ENCODE measurements around the gene TATDN3. TPM values are rescaled to one million over a fixed set of nuclear protein-coding genes. Genes with fewer than 3 reads are reported as not detected.
"Not testable (repeated sequence)": the region's sequence is repeated elsewhere in the genome, so short reads cannot be mapped to it uniquely, and the experiment has no call there.

TATDN3 gene
- 10.9 and 12.7 TPM in 2 replicates for total RNA-seq

GRCh38 chr1:212791676-212792395 lies at the start of gene TATDN3, which contains the start of gene NSL1:
TATDN3 (plus strand) TSS chr1:212791894; CDS start chr1:212791922, 28 bp downstream.
NSL1 (minus strand) TSS chr1:212791777; CDS start chr1:212791763, 14 bp downstream.
- DNase-seq (ENCODE audit: low read depth, low spot score): peak; percentile 71

DNA sequence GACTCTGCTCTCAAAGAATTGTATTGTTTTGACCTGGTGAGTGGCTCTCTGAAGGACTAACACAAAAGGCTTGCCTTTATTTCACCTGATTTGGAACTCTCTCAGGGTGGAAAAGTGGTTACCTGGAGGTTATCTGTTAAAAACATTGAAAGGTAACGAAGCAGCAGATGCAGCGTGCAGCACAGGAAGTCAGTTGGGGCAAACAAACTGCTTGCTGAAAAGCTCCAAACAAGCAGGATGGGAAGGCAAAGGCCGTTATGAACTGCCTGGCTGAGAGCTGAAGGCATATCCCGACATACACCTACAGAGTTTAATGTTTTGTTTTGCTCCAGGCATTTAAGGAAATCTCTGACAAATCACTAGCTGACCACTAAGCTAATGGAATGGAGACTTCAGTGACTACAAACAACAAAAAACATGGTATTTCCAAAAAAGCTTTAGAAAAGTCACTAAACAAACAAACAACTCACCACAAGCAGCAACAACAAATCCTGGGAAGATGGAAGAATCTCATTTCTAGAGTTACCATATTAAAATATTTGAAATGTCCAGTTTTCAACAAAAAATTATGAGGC lies 47.7 kb upstream of the TATDN3 start:
- DNase-seq (ENCODE audit: low read depth, low spot score): no peak

DNA sequence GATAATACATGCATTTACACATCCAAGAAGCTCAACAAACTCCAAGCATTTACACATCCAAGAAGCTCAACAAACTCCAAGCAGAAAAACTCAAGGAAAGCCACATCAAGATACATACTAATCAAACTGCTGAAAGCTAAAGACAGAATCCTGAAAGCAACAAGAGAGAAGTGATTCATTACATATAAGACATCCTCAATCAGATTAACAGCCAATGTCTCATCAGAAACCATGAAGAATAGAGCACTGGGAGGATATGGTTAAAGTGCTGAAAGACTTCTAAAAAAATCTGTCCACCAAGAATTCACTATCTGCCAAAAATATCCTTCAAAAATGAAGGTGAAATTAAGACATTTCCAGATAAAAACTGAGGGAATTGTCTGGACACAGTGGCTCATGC lies 46.4 kb upstream of the TATDN3 start:
- no peak for DNase-seq (ENCODE audit: low read depth, low spot score)

- DNase-seq (ENCODE audit: low read depth, low spot score): no peak
Observed at GRCh38 chr1:212746546-212746945, 45.1 kb upstream of the TATDN3 start.

- DNase-seq (ENCODE audit: low read depth, low spot score): peak; percentile 22
Observed at GRCh38 chr1:212749821-212750535, 41.7 kb upstream of the TATDN3 start.

DNA sequence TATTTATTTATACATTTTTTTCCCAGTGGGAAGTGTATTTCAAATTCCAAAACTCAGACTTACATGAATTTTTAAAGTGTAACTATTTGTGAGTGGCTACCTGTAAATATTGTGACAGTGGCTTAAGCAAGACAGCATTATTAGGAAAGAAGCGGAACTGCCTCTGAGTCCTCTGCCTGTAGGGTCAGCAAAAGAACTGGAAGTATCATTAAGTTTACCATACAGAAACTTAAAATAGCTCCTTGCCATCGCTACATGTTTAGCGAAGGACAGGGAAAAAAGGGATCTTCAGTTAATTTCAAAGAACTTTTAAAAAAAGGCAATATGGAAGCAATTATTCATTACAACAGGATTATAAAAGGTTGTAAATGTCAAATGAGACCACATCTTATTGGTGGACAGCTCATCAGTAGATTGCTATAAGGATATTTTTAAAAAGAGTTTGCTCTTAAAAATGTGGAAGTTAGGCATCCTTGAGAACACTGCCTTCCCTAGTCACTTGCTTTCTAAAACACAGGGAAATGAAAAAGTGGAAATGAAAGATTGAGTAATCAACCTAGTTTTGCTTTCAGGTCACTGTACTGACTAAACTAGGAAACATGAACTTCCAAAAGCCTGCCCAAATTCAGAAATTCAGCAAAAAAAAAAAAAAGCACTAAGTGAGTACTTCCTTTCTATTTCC lies 39.3 kb upstream of the TATDN3 start:
- DNase-seq (ENCODE audit: low read depth, low spot score): no peak

- no peak for DNase-seq (ENCODE audit: low read depth, low spot score)
Observed at GRCh38 chr1:212752934-212753497, 38.7 kb upstream of the TATDN3 start.

DNA sequence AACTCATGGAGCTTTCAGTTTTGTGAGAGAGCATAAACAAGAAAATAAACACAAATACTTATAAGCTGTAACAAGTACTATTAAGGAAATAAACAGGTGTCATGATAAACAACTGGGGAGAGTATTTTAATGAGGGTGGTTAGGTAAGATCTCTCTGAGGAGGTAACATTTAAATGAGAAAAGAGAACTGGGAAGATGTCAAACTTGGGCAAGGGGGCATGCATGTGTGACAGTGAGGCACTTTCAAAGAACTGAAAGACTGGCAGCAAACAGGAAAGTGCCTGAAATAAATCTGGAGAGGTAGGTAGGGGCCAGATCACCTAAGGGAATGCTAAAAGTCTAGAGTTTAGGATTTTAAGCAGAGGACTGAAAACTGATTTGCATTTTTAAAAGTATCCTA lies 37.9 kb upstream of the TATDN3 start:
- DNase-seq (ENCODE audit: low read depth, low spot score): no peak

DNA sequence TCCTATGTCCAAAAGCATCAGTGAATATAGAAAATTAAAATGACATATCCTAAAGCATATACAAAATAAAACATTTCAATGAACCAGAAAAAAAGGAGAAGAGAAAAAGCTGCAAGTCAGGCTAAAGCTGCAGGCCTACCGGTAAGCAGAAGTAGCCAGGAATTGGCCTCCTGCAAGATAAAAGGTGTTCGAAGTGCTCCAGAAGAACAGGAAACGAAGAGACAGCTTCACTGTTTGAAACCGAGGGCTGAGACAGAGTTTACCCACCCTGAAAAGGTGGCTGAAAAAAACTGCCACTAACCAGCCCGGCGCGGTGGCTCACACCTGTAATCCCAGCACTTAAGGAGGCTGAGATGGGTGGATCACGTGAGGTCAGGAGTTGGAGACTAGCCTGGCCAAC lies 37.5 kb upstream of the TATDN3 start:
- DNase-seq (ENCODE audit: low read depth, low spot score): no peak

- DNase-seq (ENCODE audit: low read depth, low spot score): no peak
Observed at GRCh38 chr1:212754680-212755079, 37.0 kb upstream of the TATDN3 start.

DNA sequence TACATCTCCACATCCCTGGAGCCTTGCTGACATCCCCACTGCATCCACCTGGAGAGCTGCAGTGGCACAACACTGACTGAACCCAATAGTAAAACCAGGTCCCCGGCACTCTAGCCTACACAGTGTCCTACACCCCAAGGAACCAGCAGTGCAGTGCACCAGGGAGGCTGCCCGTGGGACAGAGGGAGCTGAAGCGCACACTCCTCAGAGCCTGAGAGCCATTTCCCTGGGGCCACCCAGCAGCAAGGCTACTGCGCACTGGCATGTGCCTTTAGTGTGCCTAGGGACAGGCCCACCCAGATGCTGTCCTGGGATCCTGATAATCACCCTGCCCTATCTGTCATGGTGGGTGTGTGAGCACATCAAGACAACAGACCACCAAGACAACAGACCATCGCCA lies 32.0 kb upstream of the TATDN3 start:
- DNase-seq (ENCODE audit: low read depth, low spot score): no peak

DNA sequence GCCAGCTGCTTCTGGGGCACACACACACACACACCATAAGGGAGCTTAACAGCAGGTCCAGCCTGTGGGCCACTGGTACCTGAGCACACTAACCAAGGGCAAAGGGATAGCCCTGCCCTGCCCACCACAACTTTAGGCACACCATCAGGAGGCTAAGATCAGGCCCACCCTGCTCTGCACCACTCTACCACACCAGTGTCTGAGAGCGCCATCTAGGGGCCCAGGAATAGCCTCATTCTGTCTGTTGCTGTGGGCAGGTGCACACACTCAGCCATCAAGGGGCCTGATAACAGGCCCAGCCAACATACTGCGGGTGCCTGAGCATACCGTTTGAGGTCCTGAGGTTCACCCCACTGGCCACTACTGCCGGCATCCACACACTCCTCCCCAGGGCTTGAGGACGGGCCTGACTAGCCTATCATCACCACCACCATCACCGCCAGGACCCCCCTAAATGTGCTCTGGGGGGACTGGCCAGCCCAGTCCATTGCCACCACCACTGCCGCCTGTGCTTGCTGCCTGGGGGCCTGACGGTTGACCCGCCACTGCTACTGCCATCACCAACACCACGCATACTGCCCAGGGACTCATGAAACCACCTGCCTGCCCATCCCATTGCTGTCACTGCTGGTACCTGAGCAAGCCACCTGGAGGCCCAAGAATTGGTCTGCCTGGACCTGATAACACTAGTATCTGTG lies 31.4 kb upstream of the TATDN3 start:
- DNase-seq (ENCODE audit: low read depth, low spot score): no peak

GRCh38 chr1:212762234-212762633 lies 29.5 kb upstream of the TATDN3 start:
- no peak for DNase-seq (ENCODE audit: low read depth, low spot score)

DNA sequence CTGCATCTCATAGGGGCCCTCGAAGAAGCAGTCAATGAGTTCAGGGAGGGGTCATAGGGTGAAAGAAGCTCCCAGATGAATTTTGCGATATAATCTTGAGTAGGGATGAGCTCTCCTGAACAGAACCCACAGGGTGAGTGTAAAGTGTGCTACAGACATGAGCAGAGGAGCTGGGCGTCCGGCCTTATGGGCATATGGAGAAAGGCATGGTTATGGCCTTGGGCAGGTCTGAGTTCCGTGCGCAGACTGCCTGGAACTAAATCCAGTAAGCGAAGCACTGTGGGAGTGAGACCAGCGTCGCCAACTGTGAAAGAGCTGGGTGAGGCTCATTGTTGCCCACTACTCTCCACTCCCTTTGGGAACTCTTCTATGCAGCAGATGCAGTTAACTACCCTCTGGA lies 28.9 kb upstream of the TATDN3 start:
- no peak for DNase-seq (ENCODE audit: low read depth, low spot score)

DNA sequence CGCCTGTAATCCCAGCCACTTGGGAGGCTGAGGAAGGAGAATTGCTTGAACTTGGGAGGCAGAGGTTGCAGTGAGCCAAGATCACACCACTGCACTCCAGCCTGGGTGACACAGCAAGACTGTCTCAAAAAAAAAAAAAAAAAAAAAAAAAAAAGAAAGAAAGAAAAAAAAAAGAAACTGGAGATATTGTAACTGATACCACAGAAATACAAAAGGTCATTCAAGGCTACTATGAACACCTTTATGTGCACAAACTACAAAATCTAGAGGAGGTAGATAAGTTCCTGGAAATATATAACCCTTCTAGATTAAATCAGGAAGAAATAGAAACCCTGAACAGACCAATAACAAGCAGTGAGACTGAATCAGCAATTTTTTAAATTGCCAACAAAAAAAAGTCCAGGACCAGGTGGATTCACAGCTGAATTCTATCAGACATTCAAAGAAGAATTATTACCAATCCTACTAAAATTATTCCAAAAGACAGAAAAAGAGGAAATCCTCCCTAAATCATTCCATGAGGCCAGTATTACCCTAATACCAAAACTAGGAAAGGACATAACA lies 26.9 kb upstream of the TATDN3 start:
- not testable (repeated sequence) for DNase-seq (ENCODE audit: low read depth, low spot score)

- DNase-seq (ENCODE audit: low read depth, low spot score): not testable (repeated sequence)
Observed at GRCh38 chr1:212766825-212767224, 24.9 kb upstream of the TATDN3 start.

DNA sequence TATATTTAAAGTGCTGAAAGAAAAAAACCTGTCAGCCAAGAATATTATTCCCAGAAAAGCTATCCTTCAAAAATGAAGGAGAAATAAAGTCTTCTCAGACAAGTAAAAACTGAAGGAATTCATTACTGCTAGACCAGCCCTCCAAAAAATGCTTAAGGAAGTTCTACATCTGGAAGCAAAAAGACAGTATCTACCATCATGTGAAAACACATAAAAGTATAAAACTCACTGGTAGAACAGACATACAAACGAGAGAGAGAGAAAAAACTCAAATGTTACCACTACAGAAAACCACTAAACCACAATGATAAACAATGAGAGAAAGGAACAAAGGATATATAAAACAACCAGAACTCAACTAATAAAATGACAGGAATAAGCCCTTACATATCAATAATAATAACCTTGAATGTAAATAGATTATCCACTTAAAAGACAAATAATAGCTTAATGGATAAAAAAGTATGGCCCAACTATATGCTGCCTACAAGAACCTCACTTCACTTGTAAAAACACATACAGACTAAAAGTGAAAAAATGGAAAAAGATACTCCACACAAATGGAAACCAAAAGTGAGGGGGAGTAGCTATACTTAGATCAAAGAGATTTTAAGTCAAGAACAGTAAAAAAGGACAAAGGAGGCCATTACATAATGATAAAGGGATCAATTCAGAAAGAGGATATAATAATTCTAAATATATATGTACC lies 22.1 kb upstream of the TATDN3 start:
- DNase-seq (ENCODE audit: low read depth, low spot score): no peak

GRCh38 chr1:212771341-212771740 lies 20.4 kb upstream of the TATDN3 start:
- no peak for DNase-seq (ENCODE audit: low read depth, low spot score)

- no peak for DNase-seq (ENCODE audit: low read depth, low spot score)
Observed at GRCh38 chr1:212773011-212773410, 18.7 kb upstream of the TATDN3 start.

DNA sequence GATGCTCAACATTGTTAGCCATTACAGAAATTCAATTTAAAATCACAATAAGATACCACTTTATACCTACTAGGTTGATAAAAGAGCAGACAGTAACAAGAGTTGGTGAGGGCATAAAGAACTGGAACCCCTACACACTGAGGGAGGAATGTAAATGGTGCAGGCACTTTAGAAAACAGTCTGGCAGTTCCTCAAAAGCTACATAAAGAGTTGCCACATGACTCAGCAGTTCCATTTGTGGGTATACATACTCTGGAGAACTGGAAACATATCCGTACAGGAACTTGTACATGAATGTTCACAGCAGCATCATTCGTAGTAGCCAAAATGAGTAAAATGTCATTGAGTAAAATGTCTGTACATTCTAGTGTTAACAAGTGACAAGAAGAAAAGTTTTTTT lies 17.1 kb upstream of the TATDN3 start:
- no peak for DNase-seq (ENCODE audit: low read depth, low spot score)

Data from pulmonary artery endothelial cell (primary cell).